Vagina (tissue), 2 donors: ENCODE data around the gene NDST1. TPM values are rescaled to one million over a fixed set of nuclear protein-coding genes. Genes with fewer than 3 reads are reported as not detected.
A peak's percentile ranks its signal among the peaks of the same experiment; 100 is the strongest.
"Not testable (repeated sequence)": the region's sequence is repeated elsewhere in the genome, so short reads cannot be mapped to it uniquely, and the experiment has no call there.

ENCODE experiments used
- DNase-seq, 2 donors: peaks; one replicate each; pipeline ENCODE4 v3.0.0-alpha.2; 2017; ENCODE audit errors: extremely low spot score in 2 of 2
- H3K27ac ChIP-seq: fragments of 200-600 bp; sonication (generic); one replicate; pipeline ENCODE4 v1.5.1; 2019
- H3K27me3 ChIP-seq: fragments of 200-600 bp; sonication (generic); one replicate; pipeline ENCODE4 v1.5.1; 2019
- H3K36me3 ChIP-seq, 2 donors: fragments of 200-600 bp; sonication (generic); one replicate each; pipeline ENCODE4 v1.5.1; 2017 to 2019
- H3K4me1 ChIP-seq: fragments of 200-600 bp; sonication (generic); one replicate; pipeline ENCODE4 v1.5.1; 2019
- H3K4me3 ChIP-seq, 2 donors: fragments of 200-600 bp; sonication (generic); 1 replicate in 1 of 2; 2 replicates in 1 of 2; pipeline ENCODE4 v1.5.1; 2016 to 2019
- H3K9me3 ChIP-seq: fragments of 200-600 bp; sonication (generic); one replicate; pipeline ENCODE4 v1.5.1; 2019
- POLR2A ChIP-seq, 2 donors: fragments of 450-650 bp; IDR thresholded peaks; one replicate each; pipeline ENCODE4 v1.6.1; 2017; ENCODE audit warnings: antibody characterized with exemption in 2 of 2, mild to moderate bottlenecking in 2 of 2, moderate library complexity in 2 of 2
- POLR2AphosphoS5 ChIP-seq, 2 donors: sonication (generic); formaldehyde crosslinking; IDR thresholded peaks; one replicate each; pipeline ENCODE4 v1.9.0; 2017; ENCODE audit warnings: antibody characterized with exemption in 2 of 2, mild to moderate bottlenecking in 2 of 2, low read depth in 1 of 2; ENCODE audit not compliant: insufficient read depth in 1 of 2
- intact Hi-C: fragments of 100-400 bp; cut with DNase I; formaldehyde crosslinking; loops from one replicate; pipeline ENCODE4 v1.15.1; 2023
- total RNA-seq: library from RNA; depleted of rRNA; stranded (reverse); fragments of >200 nt; gene quantifications from one replicate; pipeline ENCODE4 v1.2.3, GENCODE V29; 2016
- TF ChIP-seq, protein P1 (sequence below), 3 experiments: fragments of 450-650 bp in 2 of 3; fragments of 200-600 bp in 1 of 3; sonication (generic) in 1 of 3; IDR thresholded peaks; one replicate each; pipeline ENCODE4 v1.5.1; 2017 to 2019; ENCODE audit warnings: antibody characterized with exemption in 3 of 3, mild to moderate bottlenecking in 2 of 3, moderate library complexity in 2 of 3

Gene NDST1
- total RNA-seq, 1 donor from 2014 or later, result 73.9 TPM

DNA sequence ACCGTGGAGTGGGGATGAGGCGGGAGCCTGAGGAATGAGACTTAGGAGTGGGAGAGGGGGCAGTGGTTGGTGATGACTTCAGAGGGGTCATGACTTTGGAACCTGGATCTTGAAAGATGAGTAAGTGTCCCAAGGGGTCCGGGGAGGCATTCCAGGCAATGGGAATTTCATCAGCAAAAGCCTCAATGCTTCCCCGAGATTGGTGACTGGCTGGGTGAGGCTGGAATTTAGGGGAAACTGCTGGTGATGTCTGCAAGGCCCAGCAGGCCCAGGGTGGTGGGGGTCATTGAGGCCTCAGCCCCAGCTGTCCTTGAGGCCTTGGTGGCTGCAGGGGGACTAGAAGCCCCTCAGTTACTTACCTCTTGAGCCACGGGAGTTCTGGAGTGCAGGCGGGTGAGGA is 7.5 kb downstream of the NDST1 start:
- DNase-seq, result peak in 1 of 2 donors; percentile 93
- Histone ChIP-seq H3K4me3 (no peak overlapping the region), H3K27ac (peak overlapping the region; percentile 83), H3K4me1 (peaks cover 83% of the 10 kb centered on the region), H3K9me3 (no peaks in the 10 kb centered on the region), H3K36me3 (no peaks in the 10 kb centered on the region), H3K27me3 (no peaks in the 10 kb centered on the region)
- intact Hi-C loops, result no loop called here
- TF ChIP-seq, protein P1, sequence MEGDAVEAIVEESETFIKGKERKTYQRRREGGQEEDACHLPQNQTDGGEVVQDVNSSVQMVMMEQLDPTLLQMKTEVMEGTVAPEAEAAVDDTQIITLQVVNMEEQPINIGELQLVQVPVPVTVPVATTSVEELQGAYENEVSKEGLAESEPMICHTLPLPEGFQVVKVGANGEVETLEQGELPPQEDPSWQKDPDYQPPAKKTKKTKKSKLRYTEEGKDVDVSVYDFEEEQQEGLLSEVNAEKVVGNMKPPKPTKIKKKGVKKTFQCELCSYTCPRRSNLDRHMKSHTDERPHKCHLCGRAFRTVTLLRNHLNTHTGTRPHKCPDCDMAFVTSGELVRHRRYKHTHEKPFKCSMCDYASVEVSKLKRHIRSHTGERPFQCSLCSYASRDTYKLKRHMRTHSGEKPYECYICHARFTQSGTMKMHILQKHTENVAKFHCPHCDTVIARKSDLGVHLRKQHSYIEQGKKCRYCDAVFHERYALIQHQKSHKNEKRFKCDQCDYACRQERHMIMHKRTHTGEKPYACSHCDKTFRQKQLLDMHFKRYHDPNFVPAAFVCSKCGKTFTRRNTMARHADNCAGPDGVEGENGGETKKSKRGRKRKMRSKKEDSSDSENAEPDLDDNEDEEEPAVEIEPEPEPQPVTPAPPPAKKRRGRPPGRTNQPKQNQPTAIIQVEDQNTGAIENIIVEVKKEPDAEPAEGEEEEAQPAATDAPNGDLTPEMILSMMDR (IDR thresholded peaks at IDR 0.05), result peak in 1 of 3 experiments; percentile 7
- TF ChIP-seq POLR2AphosphoS5 (IDR thresholded peaks at IDR 0.05; ENCODE audit: insufficient read depth in 1 of 2, low read depth in 1 of 2) (peak in 1 of 2 donors; percentile 44), POLR2A (IDR thresholded peaks at IDR 0.05) (no peak)

DNA sequence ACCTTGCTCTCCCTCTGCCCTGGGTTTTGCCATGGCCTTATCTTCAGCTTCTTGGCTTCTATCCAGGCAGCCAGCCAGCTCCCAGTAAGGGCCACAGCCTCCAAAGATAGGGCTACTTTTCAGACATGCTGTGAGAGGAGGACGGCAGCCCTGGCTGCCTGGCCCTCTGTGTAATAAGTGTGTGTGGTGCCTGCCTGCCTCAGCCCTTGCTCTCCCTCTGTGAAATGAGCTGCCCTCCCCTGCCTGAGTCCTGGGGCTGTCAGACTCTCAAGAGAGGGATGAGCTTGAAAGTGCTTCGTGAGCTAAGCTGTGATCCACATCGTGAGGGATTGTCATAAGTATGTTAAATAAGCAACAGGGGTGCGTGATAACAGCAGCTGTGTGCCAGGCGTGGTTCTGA is 8.1 kb downstream of the NDST1 start:
- no peak overlapping the region for H3K4me3 ChIP-seq
- no peaks in the 10 kb centered on the region for H3K27me3 ChIP-seq
- intact Hi-C loops, result no loop called here
- TF ChIP-seq, protein P1 (IDR thresholded peaks at IDR 0.05), result no peak
- TF ChIP-seq POLR2AphosphoS5 (IDR thresholded peaks at IDR 0.05; ENCODE audit: insufficient read depth in 1 of 2, low read depth in 1 of 2) (no peak), POLR2A (IDR thresholded peaks at IDR 0.05) (no peak)
- H3K4me1 ChIP-seq, result peaks cover 83% of the 10 kb centered on the region
- peak overlapping the region; percentile 83 for H3K27ac ChIP-seq
- no peaks in the 10 kb centered on the region for H3K9me3 ChIP-seq
- DNase-seq, result no peak
- H3K36me3 ChIP-seq, result no peaks in the 10 kb centered on the region

DNA sequence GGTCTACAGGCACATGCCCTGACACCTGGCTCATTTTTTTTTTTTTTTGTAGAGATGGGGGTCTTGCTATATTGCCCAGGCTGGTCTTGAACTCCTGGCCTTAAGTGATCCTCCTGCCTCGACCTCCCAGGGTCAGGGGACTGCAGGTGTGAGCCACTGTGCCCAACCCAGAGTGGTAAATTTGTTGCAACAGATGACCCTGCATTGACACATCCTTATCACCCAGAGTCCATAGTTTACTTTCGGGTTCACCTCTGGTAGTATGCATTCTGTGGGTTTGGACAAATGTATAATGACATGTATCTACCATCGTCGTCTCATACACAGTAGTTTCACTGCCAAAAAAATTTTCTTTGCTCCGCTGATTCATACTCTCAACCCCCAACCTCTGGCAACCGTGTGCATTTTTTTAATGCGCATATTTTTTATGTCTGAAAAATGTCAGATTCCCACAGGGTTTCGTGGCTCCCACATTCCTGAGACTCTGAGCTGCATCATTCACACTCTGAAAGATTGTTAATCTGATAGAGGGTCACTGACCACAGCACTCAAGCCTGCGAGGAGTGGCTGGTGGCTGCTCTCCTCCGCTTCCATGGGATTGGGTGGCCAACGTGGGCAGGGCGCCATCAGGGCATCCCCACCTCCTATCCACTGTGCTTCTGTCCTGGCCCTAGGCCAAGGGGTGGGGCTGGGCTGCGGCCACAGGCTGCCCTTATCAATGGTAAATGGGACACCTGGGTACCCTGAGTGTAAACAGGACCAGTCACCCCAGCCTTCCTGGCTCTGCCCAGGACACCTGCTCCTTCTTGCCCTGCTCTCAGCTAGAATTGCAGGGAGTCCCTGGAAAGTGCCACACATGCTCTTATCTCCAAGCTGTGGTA is 9.6 kb downstream of the NDST1 start:
- intact Hi-C loops, result no loop called here
- peaks cover 0 to 6% of the 10 kb centered on the region in 2 donors for H3K36me3 ChIP-seq
- no peaks in the 10 kb centered on the region for H3K27me3 ChIP-seq
- H3K4me3 ChIP-seq, result no peak overlapping the region
- peaks cover 82% of the 10 kb centered on the region for H3K4me1 ChIP-seq
- peak overlapping the region; percentile 57 for H3K27ac ChIP-seq
- no peak for DNase-seq
- H3K9me3 ChIP-seq, result no peaks in the 10 kb centered on the region
- TF ChIP-seq POLR2A (IDR thresholded peaks at IDR 0.05), result no peak
- TF ChIP-seq, protein P1 (IDR thresholded peaks at IDR 0.05), result no peak
- no peak for TF ChIP-seq POLR2AphosphoS5 (IDR thresholded peaks at IDR 0.05; ENCODE audit: insufficient read depth in 1 of 2, low read depth in 1 of 2)

DNA sequence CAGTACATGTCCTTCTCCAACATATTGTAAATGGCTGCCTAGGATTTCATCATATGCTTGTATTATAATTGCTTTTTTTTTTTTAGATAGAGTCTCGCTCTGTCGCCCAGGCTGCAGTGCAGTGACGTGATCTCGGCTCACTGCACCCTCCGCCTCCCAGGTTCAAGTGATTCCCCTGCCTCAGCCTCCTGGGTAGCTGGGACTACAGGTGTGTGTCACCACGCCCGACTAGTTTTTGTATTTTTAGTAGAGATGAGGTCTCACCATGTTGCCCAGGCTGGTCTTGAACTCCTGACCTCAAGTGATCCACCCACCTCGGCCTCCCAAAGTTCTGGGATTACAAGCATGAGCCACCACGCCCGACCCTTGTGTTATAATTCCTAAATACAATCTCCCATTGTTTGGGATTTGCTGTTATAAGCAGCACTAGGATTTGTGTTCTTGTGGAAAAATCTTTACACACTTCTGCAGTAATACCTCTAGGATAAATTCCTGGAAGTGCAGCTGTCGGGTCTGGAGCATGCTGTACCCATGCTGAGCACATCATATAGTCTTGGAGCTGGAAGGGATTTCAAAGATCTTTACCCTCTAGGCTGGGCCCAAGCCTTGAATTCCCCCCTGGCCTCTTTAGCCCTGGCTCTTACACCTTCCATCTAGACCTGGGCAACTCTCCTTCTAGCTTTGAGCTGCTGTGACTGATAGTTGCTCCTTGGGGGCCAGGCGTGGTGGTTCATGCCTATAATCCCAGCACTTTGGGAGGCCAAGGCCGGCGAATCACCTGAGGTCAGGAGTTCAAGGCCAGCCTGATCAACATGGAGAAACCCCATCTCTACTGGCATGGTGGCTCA is 11.0 kb downstream of the NDST1 start:
- H3K4me3 ChIP-seq, intact Hi-C loops, H3K9me3 ChIP-seq, H3K36me3 ChIP-seq, H3K27ac ChIP-seq, H3K27me3 ChIP-seq, DNase-seq: not testable (repeated sequence)
- peaks cover 82% of the 10 kb centered on the region for H3K4me1 ChIP-seq

DNA sequence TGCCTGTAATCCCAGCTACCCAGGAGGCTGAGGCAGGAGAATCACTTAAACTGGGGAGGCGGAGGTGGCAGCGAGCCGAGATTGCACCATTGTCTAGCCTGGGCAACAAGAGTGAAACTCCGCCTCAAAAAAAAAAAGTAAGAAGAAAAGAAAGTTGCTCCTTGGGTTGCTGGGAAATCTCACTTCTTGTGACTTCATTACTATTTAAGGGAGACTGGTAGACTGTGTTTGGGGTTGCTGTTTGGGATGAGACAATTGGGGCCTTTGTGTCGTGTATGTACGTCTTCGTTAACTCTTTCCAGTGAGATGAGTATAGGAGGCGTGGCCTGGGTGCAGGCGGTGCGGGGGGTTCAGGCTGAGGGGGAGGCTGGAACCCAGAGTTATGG is 11.6 kb downstream of the NDST1 start:
- Histone ChIP-seq H3K4me3 (no peak overlapping the region), H3K36me3 (peaks cover 0 to 6% of the 10 kb centered on the region in 2 donors), H3K27me3 (no peaks in the 10 kb centered on the region), H3K27ac (no peak overlapping the region), H3K9me3 (no peaks in the 10 kb centered on the region), H3K4me1 (peaks cover 76% of the 10 kb centered on the region)
- DNase-seq, result no peak
- intact Hi-C loops, result no loop called here
- TF ChIP-seq, protein P1 (IDR thresholded peaks at IDR 0.05), result no peak
- TF ChIP-seq POLR2A (IDR thresholded peaks at IDR 0.05) (no peak), POLR2AphosphoS5 (IDR thresholded peaks at IDR 0.05; ENCODE audit: insufficient read depth in 1 of 2, low read depth in 1 of 2) (no peak)
